Measurements from ENCODE around the gene GAB2.

DNA sequence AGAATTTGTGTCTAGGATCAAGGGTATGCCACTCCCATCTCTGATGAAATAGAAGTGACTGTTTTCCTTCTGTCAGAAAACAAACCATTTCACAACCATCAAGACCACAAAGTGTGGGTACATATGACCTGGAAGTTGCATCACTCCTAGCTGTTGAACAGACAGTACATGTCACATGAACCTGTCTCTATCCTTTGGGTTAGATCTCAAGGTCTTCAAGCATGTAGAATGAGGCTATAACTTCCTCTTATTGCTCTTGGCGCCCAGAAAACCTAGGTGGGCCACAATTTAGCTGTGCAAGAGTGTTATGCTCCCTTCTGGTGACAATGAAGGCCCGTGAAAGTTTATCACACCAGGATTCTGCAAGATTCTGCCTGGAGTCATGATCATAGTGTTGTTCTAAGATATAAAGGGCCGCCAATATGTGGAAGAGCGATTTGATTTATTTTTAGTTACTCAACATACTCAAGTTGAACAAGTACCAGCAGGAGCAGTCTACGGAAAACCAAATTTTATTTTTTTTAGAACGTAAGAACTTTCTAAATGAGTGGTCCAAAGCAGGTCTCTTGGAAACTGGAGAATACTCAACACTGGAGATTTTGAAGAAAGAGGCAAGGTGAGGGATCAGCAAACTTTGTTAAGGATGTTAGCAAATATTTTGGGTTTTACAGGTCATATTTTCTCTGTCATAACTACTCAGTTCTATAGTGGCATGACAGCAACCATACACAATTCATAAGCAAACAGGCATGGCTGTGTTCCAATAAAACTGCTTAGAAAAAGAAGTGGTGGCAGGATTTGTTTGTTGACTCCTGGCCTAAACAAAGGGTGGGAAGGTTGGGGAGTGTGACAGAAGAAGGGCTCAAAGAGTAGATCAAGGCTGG lies 127.1 kb downstream of the GAB2 start:
- TF ChIP-seq POLR2A (IDR thresholded peaks at IDR 0.05; ENCODE audit: low read depth, low read length) (no peak), POLR2AphosphoS5 (IDR thresholded peaks at IDR 0.05; ENCODE audit: low read depth, low read length) (no peak), POU2F2 (IDR thresholded peaks at IDR 0.05; ENCODE audit: low read depth, low read length) (no peak), PAX5 (IDR thresholded peaks at IDR 0.05; ENCODE audit: insufficient read depth, low read length, severe bottlenecking) (no peak), SPI1 (IDR thresholded peaks at IDR 0.05; ENCODE audit: low read depth, low read length) (no peak), TAF1 (IDR thresholded peaks at IDR 0.05; ENCODE audit: low read depth, low read length) (no peak)
